ENCODE results near the gene SHCBP1.
A peak's percentile ranks its signal among the peaks of the same experiment; 100 is the strongest.
"Not testable (repeated sequence)": the region's sequence is repeated elsewhere in the genome, so short reads cannot be mapped to it uniquely, and the experiment has no call there.

SHCBP1 gene, protein sequence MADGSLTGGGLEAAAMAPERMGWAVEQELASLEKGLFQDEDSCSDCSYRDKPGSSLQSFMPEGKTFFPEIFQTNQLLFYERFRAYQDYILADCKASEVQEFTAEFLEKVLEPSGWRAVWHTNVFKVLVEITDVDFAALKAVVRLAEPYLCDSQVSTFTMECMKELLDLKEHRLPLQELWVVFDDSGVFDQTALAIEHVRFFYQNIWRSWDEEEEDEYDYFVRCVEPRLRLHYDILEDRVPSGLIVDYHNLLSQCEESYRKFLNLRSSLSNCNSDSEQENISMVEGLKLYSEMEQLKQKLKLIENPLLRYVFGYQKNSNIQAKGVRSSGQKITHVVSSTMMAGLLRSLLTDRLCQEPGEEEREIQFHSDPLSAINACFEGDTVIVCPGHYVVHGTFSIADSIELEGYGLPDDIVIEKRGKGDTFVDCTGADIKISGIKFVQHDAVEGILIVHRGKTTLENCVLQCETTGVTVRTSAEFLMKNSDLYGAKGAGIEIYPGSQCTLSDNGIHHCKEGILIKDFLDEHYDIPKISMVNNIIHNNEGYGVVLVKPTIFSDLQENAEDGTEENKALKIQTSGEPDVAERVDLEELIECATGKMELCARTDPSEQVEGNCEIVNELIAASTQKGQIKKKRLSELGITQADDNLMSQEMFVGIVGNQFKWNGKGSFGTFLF

DNA sequence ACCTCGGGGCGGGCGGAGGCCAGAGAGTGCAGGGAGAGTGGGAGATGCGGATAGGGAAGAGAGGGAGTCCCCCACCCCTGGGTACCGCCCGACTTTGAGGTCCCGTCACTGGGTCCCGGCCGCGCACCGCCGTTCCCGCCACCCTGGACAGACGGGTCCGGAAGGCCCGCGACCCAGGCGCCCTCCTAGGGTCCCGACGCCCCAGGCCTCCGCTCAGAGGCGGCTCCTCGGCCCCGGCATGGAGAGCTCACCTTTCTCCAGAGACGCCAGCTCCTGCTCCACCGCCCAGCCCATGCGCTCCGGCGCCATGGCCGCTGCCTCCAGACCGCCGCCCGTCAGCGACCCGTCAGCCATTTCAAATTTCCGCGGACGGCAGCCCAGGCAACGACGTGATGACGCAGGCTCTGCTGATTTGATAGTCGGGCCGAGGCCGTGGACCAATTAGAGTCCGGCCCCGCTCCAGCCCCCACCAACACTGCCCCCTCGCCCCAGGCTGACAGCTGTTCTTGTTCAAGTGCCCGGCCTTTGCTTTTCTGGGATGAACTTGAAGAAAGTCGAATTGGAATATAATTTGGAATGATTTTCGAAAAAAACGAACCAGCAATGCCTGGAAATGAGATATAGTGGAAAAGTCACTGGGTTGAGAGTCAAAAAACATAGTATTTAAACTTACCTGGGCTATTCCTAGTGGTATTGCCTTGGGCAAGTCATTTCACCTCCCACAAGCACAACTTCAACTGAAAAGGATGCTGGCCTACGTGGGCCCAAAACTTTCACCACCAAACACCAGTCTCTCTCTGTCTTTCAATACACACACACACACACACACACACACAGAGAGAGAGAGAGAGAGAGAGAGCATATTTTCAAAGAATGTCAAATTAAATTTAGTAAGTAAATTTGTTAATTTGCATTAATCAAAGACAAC is at the start of gene SHCBP1:
SHCBP1 (minus strand) TSS at position 374 of the 928 bp plus-strand sequence; CDS start at position 354, 20 bp downstream.
- DNase-seq, result peak; percentile 97

- no peak for DNase-seq
Measured at GRCh38 chr16:46662123-46662522, 40.9 kb upstream of the SHCBP1 start.

DNA sequence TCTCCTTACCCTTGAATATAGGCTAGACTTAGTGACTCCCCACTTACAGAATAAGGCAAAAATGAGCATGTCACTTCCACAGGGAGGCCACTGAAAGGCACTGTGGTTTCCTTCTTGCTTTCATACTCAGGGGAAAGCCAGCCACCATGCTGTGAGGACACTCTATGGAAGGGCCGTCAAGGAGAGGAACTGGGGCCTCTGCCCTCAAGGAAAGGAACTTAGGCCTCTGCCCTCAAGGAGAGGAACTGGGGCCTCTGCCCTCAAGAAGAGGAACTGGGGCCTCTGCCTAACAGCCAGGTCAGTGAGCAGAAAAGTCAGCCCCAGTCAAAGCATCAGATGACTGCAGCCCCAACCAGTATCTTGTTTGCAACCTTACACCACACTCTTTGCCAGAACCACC is 37.7 kb upstream of the SHCBP1 start:
- peak; percentile 73 for DNase-seq

- DNase-seq, result no peak
Measured at GRCh38 chr16:46651305-46651704, 30.1 kb upstream of the SHCBP1 start.

DNA sequence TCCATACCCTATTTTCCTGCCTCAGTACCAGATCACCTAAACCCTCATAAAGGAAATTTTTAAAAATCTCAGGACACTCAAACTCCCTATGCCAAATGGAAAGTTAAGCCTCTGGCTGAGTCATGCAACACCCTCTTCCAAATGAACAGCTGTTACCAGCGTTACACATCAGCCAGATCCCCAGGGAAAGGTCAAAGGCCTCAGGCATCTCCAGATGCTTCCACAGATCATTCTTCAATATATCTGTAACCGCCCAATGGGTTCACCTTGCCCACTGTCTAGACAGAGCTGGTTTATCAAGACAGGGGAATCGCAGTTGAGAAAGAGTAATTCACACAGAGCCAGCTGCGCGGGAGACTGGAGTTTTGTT is 29.1 kb upstream of the SHCBP1 start:
- no peak for DNase-seq

DNA sequence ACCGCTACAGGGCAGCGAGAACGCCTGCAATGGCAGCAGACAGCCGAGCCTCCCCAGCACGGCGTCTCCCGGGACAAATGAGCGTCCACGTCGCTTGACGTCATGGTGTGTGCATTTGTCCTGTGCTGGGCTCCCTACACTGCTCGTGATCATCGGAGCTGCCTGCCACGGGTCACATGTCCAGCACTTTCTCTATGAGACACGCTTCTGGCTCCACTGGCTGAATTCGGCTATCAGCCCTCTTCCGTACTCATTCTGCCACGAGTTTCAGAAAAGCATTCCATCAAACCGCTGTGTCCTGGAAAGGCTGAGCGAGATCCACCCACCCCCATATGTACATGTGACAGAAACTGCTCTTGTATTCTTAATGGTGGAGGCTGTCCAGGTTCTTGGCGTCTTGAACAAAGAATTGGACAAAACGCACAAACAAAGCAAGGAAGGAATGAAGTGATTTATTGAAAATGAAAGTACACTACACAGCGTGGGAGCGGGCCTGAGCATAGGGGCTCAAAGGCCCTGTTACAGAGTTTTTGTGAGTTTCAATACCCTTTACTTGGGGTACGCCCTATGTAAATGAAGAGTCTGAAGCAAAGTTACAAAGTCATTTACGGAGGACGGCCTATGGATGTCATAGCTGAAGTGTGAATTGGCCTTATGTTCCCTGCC is 28.5 kb upstream of the SHCBP1 start:
- no peak for DNase-seq

GRCh38 chr16:46648656-46649055 is 27.5 kb upstream of the SHCBP1 start:
- DNase-seq, result no peak

GRCh38 chr16:46638947-46639925 is 18.1 kb upstream of the SHCBP1 start:
- DNase-seq, result no peak

GRCh38 chr16:46632778-46633733 is 11.9 kb upstream of the SHCBP1 start:
- DNase-seq, result no peak

DNA sequence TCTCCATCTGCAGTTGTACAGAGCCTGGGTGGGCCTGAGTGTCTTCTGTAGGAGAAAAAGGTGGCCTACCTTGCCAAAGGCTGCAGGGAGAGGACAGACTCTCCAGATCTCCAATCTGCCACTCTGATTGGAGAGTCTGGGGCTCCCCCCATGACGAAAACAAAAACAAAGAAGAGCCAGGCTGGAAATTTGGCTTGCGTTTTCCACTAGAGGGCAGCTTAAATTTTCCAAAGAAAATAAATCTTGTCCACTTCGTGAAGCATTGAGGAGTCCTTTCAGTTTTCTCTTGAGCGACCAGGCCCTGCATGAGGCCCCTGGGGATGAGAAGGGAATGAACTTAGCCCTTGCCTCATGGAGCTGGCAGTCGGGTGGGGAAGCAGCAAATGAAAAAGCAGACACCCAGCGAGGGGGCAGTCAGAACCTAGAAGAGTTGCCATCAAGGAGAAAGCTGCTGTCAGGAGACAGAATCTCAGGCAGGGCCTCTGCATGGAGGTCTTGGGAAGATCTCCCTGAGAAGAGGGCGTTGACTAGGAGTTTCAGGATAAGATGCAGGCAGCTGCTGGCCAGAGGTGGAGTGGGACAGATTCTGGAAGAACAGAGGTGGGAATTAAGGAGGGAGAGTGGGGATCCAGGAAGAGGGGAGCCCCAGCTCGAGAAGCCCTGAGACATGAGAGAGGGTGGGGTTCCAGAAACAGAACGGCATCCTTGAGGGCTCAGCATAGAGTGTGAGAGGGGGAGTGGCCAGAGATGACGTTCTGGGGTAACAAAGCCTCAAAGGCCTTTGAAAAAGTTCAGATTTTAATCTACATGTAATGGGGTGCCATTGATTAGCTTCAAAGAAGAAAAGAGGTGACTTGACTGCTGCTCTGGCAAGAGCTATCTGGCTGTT is 8.4 kb upstream of the SHCBP1 start:
- DNase-seq, result peak; percentile 29

DNA sequence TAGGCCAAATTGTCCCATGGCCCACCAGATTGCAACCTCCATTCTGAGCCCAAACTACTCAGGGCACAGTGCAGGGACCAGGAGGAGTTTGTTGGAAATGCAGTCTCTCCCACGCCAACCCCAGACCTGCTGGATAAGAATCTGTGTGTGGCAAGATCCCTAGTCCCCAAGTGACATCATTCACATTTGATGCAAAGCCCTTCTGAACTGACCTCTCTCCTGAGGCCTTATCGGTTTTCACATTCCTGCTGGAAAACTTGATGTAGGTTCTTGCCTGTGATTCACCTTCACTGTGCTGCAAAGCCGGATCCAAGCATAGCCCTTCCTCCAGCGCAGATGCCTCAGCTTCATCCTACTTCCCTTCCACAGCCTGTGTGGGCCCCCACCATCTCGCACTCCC is 6.6 kb upstream of the SHCBP1 start:
- DNase-seq, result no peak

GRCh38 chr16:46626681-46627080 is 5.5 kb upstream of the SHCBP1 start:
- DNase-seq, result not testable (repeated sequence)

GRCh38 chr16:46624862-46625261 is 3.7 kb upstream of the SHCBP1 start:
- not testable (repeated sequence) for DNase-seq

- DNase-seq, result not testable (repeated sequence)
Measured at GRCh38 chr16:46623707-46624106, 2.5 kb upstream of the SHCBP1 start.

GRCh38 chr16:46623246-46623645 is 2.1 kb upstream of the SHCBP1 start:
- DNase-seq, result not testable (repeated sequence)

- no peak for DNase-seq
Measured at GRCh38 chr16:46621934-46622676, 926 bp upstream of the SHCBP1 start.

DNA sequence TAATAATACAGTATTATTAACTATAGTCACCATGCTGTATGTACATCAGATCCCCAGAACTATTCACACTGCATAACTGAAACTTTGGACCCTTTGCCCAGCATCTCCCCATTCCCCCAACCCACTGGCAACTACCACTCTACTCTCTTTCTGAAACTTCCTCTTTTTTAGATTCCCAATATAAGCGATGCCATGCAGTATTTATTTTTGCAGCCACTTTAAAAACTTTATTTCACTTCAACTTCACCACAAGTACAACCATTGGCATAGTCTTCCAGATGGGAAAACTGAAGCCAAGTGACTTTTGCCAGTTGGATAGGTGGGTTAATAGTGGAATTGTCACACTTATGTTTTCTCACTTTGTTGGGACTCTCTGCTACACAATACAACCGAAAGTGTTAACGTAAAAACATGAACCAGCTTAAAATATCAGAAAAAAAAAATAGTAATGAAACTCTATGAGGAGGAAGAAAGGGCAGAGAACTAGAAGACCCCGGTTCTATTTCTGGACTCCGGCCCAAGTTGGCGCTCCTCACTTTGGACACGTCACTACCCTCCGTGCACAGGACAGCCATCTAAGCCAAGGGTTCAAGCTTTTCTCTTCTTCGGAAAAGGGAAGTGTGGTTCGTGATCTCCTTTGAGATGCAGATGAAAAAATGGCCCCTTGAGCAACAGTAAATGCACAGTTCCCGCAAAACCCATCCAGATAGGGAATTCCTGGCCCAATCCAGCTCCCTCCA is 743 bp downstream of the SHCBP1 start:
- peak; percentile 62 for DNase-seq

- DNase-seq, result no peak
Measured at GRCh38 chr16:46618516-46618915, 2.7 kb downstream of the SHCBP1 start.
